ENCODE measurements around the gene ST7L. TPM values are rescaled to one million over a fixed set of nuclear protein-coding genes. Genes with fewer than 3 reads are reported as not detected.

ST7L gene
- total and polyA plus RNA-seq, 11 donors = 6.9 to 20.3 (median 13.7) TPM

GRCh38 chr1:112509660-112510178 lies 109.2 kb downstream of the ST7L start:
- ATAC-seq (no peak), DNase-seq (no peak)
- 58 to 80% (median 71%) methylated on average over 12 to 16 of the region's 16 CpGs for WGBS, 4 donors
- Histone ChIP-seq H3K27me3 (peaks cover 0 to 37% (median 11%) of the 10 kb centered on the region in 9 donors), H3K4me3 (peak overlapping the region in 5 of 12 donors; percentile 52 to 66 (median 62)), H3K36me3 (no peaks in the 10 kb centered on the region), H3K27ac (no peak overlapping the region), H3K9me3 (no peaks in the 10 kb centered on the region), H3K4me1 (peaks cover 0 to 24% (median 13%) of the 10 kb centered on the region in 12 donors)
- no peak for TF ChIP-seq CTCF (IDR thresholded peaks at IDR 0.05)
- no peak for TF ChIP-seq POLR2A (IDR thresholded peaks at IDR 0.05)
- intact Hi-C loops (cut with DNase I) = loop anchor here in 7 of 10 donors (10.0 kb wide), 3 partner anchors 105 to 195 kb away; partner anchors contain the start of genes RHOC (in 4 of the 7), CAPZA1 (in 2 of the 7), MOV10 (in 2 of the 7) and ST7L (in 2 of the 7)

- Histone ChIP-seq H3K4me1 (peaks cover 0 to 24% (median 13%) of the 10 kb centered on the region in 12 donors), H3K4me3 (peak overlapping the region; percentile 18 to 67 (median 56)), H3K27ac (no peak overlapping the region), H3K36me3 (no peaks in the 10 kb centered on the region), H3K9me3 (no peaks in the 10 kb centered on the region), H3K27me3 (peaks cover 0 to 37% (median 11%) of the 10 kb centered on the region in 9 donors)
- intact Hi-C loops (cut with DNase I) = loop anchor here in 7 of 10 donors (10.0 kb wide), 3 partner anchors 106 to 196 kb away; partner anchors contain the start of genes RHOC (in 4 of the 7), CAPZA1 (in 2 of the 7), MOV10 (in 2 of the 7) and ST7L (in 2 of the 7)
- TF ChIP-seq POLR2A (IDR thresholded peaks at IDR 0.05) = no peak
- TF ChIP-seq CTCF (IDR thresholded peaks at IDR 0.05) = no peak
- DNase-seq = peak in 2 of 5 donors; percentile 28 to 63
- peak in 2 of 4 donors; percentile 7 to 9 for ATAC-seq
- 9 to 50% (median 17%) methylated on average over 18 to 66 of the region's 66 CpGs for WGBS, 4 donors
Observed at GRCh38 chr1:112509005-112509659, 109.8 kb downstream of the ST7L start.

GRCh38 chr1:112508278-112509004 lies 110.5 kb downstream of the ST7L start, which contains the start of gene WNT2B:
TSS of gene WNT2B (plus strand) at chr1:112508965. CDS start at chr1:112509263, 298 bp downstream.
- peak in 3 of 4 donors; percentile 20 to 64 (median 48) for ATAC-seq
- Histone ChIP-seq H3K4me1 (peaks cover 0 to 24% (median 16%) of the 10 kb centered on the region in 12 donors), H3K4me3 (peak within 1 kb of the TSS; percentile 18 to 67 (median 56)), H3K9me3 (no peaks in the 10 kb centered on the region), H3K27ac (no peak within 1 kb of the TSS), H3K36me3 (no peaks in the 10 kb centered on the region), H3K27me3 (peaks cover 0 to 42% (median 11%) of the 10 kb centered on the region in 9 donors)
- TF ChIP-seq CTCF (IDR thresholded peaks at IDR 0.05) = no peak
- TF ChIP-seq POLR2A (IDR thresholded peaks at IDR 0.05) = no peak
- intact Hi-C loops (cut with DNase I) = loop anchor here in 7 of 10 donors (10.0 kb wide), 3 partner anchors 106 to 196 kb away; partner anchors contain the start of genes RHOC (in 4 of the 7), CAPZA1 (in 2 of the 7), MOV10 (in 2 of the 7) and ST7L (in 2 of the 7)
- peak in 1 of 5 donors; percentile 62 for DNase-seq
- 0 to 5% (median 1%) methylated on average over 17 to 69 of the region's 69 CpGs for WGBS, 4 donors

Data from heart left ventricle (tissue), 16 donors.